ENCODE measurements around the gene MPO.

GRCh38 chr17:58318065-58318481, 37.3 kb upstream of the MPO start:
- TF ChIP-seq CTCF (IDR thresholded peaks at IDR 0.05 in 2 of 3, conservative IDR thresholded peaks at IDR 0.05 in 1 of 3; ENCODE audit: borderline replicate concordance in 1 of 3, insufficient read depth in 1 of 3, low read depth in 2 of 3, low read length in 2 of 3) (no peak), EZH2 (IDR thresholded peaks at IDR 0.05) (no peak)
